Fibroblast of villous mesenchyme (primary cell): Measurements from ENCODE around the gene ABHD12B. TPM values are rescaled to one million over a fixed set of nuclear protein-coding genes. Genes with fewer than 3 reads are reported as not detected.

Experiments used
- DNase-seq: peaks from one replicate; pipeline ENCODE4 v3.0.0-alpha.2; 2010; ENCODE audit warnings: low read depth
- H3K4me3 ChIP-seq: 2 replicates; pipeline ENCODE4 v1.5.1; 2011; ENCODE audit warnings: low read depth, mild to moderate bottlenecking, low read length
- total RNA-seq: library from RNA; depleted of rRNA; stranded (reverse); fragments of >200 nt; gene quantifications from 2 replicates; pipeline ENCODE4 v1.2.3, GENCODE V29; 2012
- TF ChIP-seq, protein P1 (sequence below): IDR thresholded peaks from 2 replicates; pipeline ENCODE4 v1.5.1; 2012; ENCODE audit warnings: low read depth, mild to moderate bottlenecking, low read length; ENCODE audit not compliant: insufficient read depth

Gene ABHD12B
- total RNA-seq, 1 donor, result not detected

DNA sequence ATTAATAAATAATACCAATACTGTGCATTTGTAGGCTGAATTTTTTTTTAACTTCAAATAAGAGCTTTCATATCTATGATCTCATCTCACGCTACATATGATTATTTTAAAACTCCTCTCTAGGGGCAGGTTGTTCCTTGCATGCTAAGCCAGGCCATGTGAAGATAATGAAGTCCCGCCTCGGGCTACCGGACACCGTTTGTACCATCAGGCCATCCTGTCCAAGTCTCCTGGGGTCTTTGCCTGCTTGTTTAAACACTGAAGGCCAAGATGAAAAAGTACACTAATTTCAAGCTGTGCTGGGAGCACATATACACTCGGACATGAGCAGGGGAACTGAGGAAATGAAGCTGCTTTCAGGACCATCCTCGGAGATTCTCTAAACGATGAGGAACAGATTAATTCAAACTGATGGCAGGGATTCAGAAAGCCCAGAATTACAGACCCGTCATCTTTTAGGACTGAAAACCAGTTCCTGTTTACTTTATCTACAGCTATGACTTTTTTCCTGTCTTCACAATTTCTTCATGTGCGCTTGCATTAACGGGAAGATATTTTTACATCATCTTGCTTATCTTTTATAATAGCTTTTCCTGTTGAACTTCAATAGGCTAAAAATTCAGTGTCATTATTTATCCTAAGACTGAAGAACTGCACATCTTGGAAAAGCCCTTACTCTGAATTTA, 6.3 kb upstream of the ABHD12B start:
- DNase-seq, result peak; percentile 76
- no peak overlapping the region for H3K4me3 ChIP-seq
- TF ChIP-seq, protein P1, sequence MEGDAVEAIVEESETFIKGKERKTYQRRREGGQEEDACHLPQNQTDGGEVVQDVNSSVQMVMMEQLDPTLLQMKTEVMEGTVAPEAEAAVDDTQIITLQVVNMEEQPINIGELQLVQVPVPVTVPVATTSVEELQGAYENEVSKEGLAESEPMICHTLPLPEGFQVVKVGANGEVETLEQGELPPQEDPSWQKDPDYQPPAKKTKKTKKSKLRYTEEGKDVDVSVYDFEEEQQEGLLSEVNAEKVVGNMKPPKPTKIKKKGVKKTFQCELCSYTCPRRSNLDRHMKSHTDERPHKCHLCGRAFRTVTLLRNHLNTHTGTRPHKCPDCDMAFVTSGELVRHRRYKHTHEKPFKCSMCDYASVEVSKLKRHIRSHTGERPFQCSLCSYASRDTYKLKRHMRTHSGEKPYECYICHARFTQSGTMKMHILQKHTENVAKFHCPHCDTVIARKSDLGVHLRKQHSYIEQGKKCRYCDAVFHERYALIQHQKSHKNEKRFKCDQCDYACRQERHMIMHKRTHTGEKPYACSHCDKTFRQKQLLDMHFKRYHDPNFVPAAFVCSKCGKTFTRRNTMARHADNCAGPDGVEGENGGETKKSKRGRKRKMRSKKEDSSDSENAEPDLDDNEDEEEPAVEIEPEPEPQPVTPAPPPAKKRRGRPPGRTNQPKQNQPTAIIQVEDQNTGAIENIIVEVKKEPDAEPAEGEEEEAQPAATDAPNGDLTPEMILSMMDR, result no peak

DNA sequence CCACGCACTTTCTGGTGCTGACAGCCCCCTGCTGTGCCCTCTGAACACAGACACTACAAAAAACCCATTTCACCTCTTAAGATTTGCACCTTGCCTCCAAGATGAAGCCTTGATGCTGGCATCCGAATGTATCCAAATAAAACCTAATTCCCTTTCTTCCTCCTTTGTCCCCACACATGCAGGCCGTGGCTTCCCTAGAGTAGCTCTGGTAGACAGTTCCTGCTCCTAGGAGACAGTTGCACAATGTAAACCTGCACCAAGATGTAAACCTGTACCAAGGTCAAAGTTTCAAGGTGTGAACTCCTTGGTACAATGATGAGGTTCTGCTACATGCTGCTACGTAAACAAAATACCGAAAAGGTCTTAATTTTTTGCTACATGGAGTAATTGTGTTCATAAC, 625 bp upstream of the ABHD12B start:
- TF ChIP-seq, protein P1, result no peak
- no peak for DNase-seq
- no peak overlapping the region for H3K4me3 ChIP-seq

GRCh38 chr14:50874757-50875156, 2.9 kb downstream of the ABHD12B start:
- no peak for DNase-seq
- TF ChIP-seq, protein P1, result no peak
- H3K4me3 ChIP-seq, result no peak overlapping the region

GRCh38 chr14:50875359-50876070, 3.7 kb downstream of the ABHD12B start:
- TF ChIP-seq, protein P1, result no peak
- no peak for DNase-seq
- H3K4me3 ChIP-seq, result no peak overlapping the region

DNA sequence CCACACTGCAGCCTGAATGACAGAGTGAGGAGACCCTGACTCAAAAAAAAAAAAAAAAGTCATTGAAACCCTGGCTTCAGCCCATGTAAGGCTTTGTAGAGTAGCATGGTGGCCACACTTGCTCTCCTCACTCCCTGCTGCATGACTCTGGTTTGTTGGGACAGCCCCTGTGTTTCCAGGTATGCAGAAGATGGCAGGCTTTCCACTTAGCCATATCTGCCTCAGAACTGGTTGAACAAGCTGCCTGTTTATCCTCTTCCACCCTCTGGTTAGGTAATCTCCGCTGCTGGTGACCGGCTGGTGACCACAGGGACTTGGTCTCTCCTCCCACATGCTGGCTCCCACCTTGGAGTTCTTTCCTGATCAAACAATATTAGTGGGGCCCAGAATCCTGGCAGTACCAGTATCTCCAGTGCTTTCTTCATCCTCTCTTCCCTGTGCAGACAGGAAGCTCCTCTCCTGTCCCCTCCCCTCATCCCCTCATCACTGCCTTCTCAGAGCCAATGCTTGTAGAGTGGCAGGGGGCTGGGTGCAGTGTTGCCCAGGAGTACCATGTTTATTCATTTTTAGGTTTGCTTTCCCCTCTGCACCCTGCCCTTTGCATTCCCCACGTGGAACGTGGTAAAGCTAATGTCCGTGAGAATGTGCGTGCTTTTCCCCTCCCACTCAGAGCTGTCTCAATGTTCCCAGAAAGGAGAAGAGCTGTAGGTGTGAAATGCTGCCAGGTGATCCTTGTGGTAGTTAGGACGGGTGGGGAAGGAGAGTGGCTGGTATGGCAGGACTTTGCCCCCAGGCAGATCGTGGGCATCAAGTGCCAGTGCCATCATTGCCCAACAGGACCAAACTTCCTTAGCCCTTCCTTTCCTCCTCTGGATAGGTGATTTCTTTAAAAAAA, 11.3 kb downstream of the ABHD12B start:
- H3K4me3 ChIP-seq, result no peak overlapping the region
- TF ChIP-seq, protein P1, result no peak
- no peak for DNase-seq

DNA sequence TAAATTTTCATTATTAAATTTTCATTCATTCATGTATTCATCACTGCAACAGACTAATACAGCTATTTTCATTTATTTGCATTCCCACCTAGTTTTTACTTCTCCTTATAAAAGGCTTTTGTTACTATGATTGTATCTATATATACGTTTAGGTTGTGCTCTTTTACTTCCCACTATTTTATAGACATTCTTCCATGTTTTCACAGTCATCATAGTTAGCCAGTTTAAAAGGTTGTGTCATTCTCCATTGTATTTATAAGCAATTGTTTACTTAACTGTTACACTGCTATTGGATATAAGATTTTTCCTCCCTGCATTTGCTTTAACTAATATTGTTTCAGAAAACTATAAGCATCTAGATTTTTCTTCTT, 12.0 kb downstream of the ABHD12B start:
- DNase-seq, result no peak
- H3K4me3 ChIP-seq, result no peak overlapping the region
- TF ChIP-seq, protein P1, result no peak
